ENCODE results near the gene LYZ.
A peak's percentile ranks its signal among the peaks of the same experiment; 100 is the strongest.

The LYZ gene

GRCh38 chr12:69383074-69383473 lies 34.9 kb downstream of the LYZ start:
- TF ChIP-seq CTCF (IDR thresholded peaks at IDR 0.05): no peak

GRCh38 chr12:69385038-69385437 lies 36.9 kb downstream of the LYZ start:
- Mint-ChIP-seq H3K9me3 (no peaks in the 10 kb centered on the region), H3K27ac (no peak overlapping the region)
- TF ChIP-seq CTCF (IDR thresholded peaks at IDR 0.05): no peak

More at GRCh38 chr12:69383074-69383473, 34.9 kb downstream of the LYZ start:
- peak overlapping the region; percentile 68 for H3K27ac Mint-ChIP-seq
- peaks cover 66% of the 10 kb centered on the region for H3K36me3 Mint-ChIP-seq (ENCODE audit: low read depth)
- peaks cover 20% of the 10 kb centered on the region for H3K4me1 Mint-ChIP-seq
- H3K27me3 Mint-ChIP-seq (ENCODE audit: low read depth, poor library complexity): no peaks in the 10 kb centered on the region
- H3K4me3 Mint-ChIP-seq: no peak overlapping the region
- peaks cover 8% of the 10 kb centered on the region for H3K9me3 Mint-ChIP-seq
- no peak for DNase-seq

GRCh38 chr12:69386921-69387320 lies 38.7 kb downstream of the LYZ start:
- H3K4me3 Mint-ChIP-seq: no peak overlapping the region
- H3K4me1 Mint-ChIP-seq: peaks cover 16% of the 10 kb centered on the region
- H3K27me3 Mint-ChIP-seq (ENCODE audit: low read depth, poor library complexity): no peaks in the 10 kb centered on the region
- H3K36me3 Mint-ChIP-seq (ENCODE audit: low read depth): peaks cover 46% of the 10 kb centered on the region
- no peak for TF ChIP-seq CTCF (IDR thresholded peaks at IDR 0.05)
- DNase-seq: no peak
- H3K9me3 Mint-ChIP-seq: no peaks in the 10 kb centered on the region
- H3K27ac Mint-ChIP-seq: no peak overlapping the region

More at GRCh38 chr12:69385038-69385437, 36.9 kb downstream of the LYZ start:
- no peak for DNase-seq
- Mint-ChIP-seq H3K4me1 (peaks cover 20% of the 10 kb centered on the region), H3K4me3 (no peak overlapping the region), H3K36me3 (ENCODE audit: low read depth) (peaks cover 51% of the 10 kb centered on the region), H3K27me3 (ENCODE audit: low read depth, poor library complexity) (no peaks in the 10 kb centered on the region)

- Mint-ChIP-seq H3K4me3 (no peak overlapping the region), H3K4me1 (peaks cover 5% of the 10 kb centered on the region), H3K27ac (no peak overlapping the region), H3K27me3 (ENCODE audit: low read depth, poor library complexity) (no peaks in the 10 kb centered on the region), H3K36me3 (ENCODE audit: low read depth) (peaks cover 34% of the 10 kb centered on the region), H3K9me3 (no peaks in the 10 kb centered on the region)
- TF ChIP-seq CTCF (IDR thresholded peaks at IDR 0.05): peak; percentile 33
- DNase-seq: no peak
Observed at GRCh38 chr12:69388371-69388770, 40.2 kb downstream of the LYZ start.

- H3K4me3 Mint-ChIP-seq: no peak overlapping the region
- DNase-seq: no peak
Observed at GRCh38 chr12:69389831-69390230, 41.6 kb downstream of the LYZ start.

More at GRCh38 chr12:69389831-69390230, 41.6 kb downstream of the LYZ start:
- Mint-ChIP-seq H3K27ac (no peak overlapping the region), H3K36me3 (ENCODE audit: low read depth) (peaks cover 42% of the 10 kb centered on the region), H3K27me3 (ENCODE audit: low read depth, poor library complexity) (no peaks in the 10 kb centered on the region), H3K9me3 (no peaks in the 10 kb centered on the region), H3K4me1 (no peaks in the 10 kb centered on the region)
- no peak for TF ChIP-seq CTCF (IDR thresholded peaks at IDR 0.05)
